WTC11 (cell line): ENCODE results near the gene OLFM2.

Experiments
- CTCF ChIP-seq: fragments of 200-600 bp; IDR thresholded peaks from 2 replicates; pipeline ENCODE4 v1.8.0; 2022; ENCODE audit warnings: antibody characterized with exemption
- NFYB ChIP-seq: sonication (generic); formaldehyde crosslinking; conservative IDR thresholded peaks from 2 replicates; pipeline ENCODE4 v1.8.0; 2022; ENCODE audit warnings: low read depth, missing genetic modification reagents
- SP1 ChIP-seq: sonication (generic); formaldehyde crosslinking; conservative IDR thresholded peaks from 2 replicates; pipeline ENCODE4 v1.8.1; 2022; ENCODE audit warnings: missing genetic modification reagents
- USF2 ChIP-seq: sonication (generic); formaldehyde crosslinking; IDR thresholded peaks from 2 replicates; pipeline ENCODE4 v1.8.1; 2023; ENCODE audit warnings: mild to moderate bottlenecking, missing genetic modification reagents, moderate library complexity
- ZNF121 ChIP-seq: sonication (generic); formaldehyde crosslinking; IDR thresholded peaks from 2 replicates; pipeline ENCODE4 v1.8.0; 2023; ENCODE audit warnings: missing genetic modification reagents
- ZNF396 ChIP-seq: fragments of 250-450 bp; sonication (Bioruptor Pico); IDR thresholded peaks from 2 replicates; pipeline ENCODE4 v1.8.0; 2021; ENCODE audit warnings: mild to moderate bottlenecking, moderate library complexity, borderline replicate concordance
- ZNF423 ChIP-seq: fragments of 250-450 bp; sonication (Bioruptor Pico); IDR thresholded peaks from 2 replicates; pipeline ENCODE4 v2.1.2; 2022; ENCODE audit warnings: mild to moderate bottlenecking, moderate library complexity

GRCh38 chr19:9931629-9932028 lies 4.7 kb downstream of the OLFM2 start:
- TF ChIP-seq SP1 (no peak), ZNF396 (CRISPR knock-in tag) (no peak), CTCF (no peak), USF2 (CRISPR knock-in tag) (no peak), ZNF423 (CRISPR knock-in tag) (no peak), NFYB (CRISPR knock-in tag) (no peak), ZNF121 (CRISPR knock-in tag) (peak; percentile 65; the same call in 1 of the 2 replicates)
